ENCODE data around the gene NDUFA12. TPM values are rescaled to one million over a fixed set of nuclear protein-coding genes. Genes with fewer than 3 reads are reported as not detected.

Gene NDUFA12
- 100 to 1,000 TPM; 138 to 334 (median 193) TPM for total RNA-seq

DNA sequence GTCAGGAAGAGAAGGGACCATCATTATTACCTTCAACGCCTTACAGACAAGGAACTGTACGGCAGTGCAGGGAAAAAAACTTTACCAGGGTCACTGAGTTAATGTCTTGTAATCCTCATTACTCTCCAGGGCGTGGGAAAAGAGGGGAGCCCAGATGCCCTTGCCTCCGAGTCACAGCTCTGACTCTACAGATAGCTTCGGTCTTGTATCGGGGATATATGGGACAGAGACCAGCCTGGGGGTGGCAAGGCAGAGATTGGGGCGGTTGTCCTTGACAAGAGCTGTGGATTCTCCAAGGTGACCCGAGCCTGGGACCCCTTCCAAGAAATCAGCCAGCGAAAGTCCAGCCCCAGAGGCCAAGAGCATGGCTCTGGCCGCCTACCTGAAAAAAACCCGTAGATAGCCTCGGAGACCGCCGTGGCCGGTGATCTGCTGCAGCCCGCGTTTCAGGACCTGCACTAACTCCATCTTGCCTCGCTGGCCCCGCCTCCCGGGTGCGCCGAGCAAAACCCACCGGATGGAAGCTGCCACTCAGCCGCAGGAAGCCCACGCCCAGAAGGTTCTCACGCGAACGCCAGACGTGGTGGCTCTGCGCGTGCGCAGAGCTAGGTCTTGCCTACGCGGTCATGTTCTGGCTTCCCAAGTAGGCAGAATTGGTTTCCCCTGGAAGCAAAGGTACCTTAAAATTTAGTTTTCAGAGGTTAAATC, at the start of gene NDUFA12:
NDUFA12 (minus strand) TSS at position 485 of the 708 bp plus-strand sequence; CDS start at position 468, 17 bp downstream.
- peak within 1 kb of the TSS; percentile 71 to 99 (median 94) for H3K4me3 ChIP-seq
- peak within 1 kb of the TSS; percentile 76 to 84 for H3K27ac ChIP-seq
- WGBS, 10 experiments, result 0 to 2% (median 0%) methylated on average over 1 to 27 of the region's 34 CpGs; no CpG with 5 or more reads in 2 of the 10 experiments
- in situ Hi-C loops (cut with MboI; ENCODE audit: low pct_unique_long_range_greater_than_20kb in 2 of 9, low sequenced_read_pairs in 9 of 9, unreplicated experiment in 9 of 9), result no loop called here
- ATAC-seq (replicated peaks in 6 of 8), result peak; percentile 98 to 100 (median 100)
- H3K4me1 ChIP-seq (replicated peaks in 1 of 2), result peaks cover 3 to 4% of the 10 kb centered on the region in 2 donors

GRCh38 chr12:95051241-95051640, 47.7 kb upstream of the NDUFA12 start:
- H3K4me3 ChIP-seq, result no peak overlapping the region
- in situ Hi-C loops (cut with MboI; ENCODE audit: low pct_unique_long_range_greater_than_20kb in 2 of 9, low sequenced_read_pairs in 9 of 9, unreplicated experiment in 9 of 9), result no loop called here
- no peak overlapping the region for H3K27ac ChIP-seq
- no peaks in the 10 kb centered on the region for H3K4me1 ChIP-seq (replicated peaks in 1 of 2)
- 33 to 100% (median 95%) methylated on average over 1 to 4 of the region's 4 CpGs for WGBS, 10 experiments
- ATAC-seq (replicated peaks in 6 of 8), result peak in 2 of 8 experiments; percentile 86 to 90

- Histone ChIP-seq H3K4me1 (replicated peaks in 1 of 2) (no peaks in the 10 kb centered on the region), H3K4me3 (no peak overlapping the region), H3K27ac (no peak overlapping the region)
- 76 to 100% (median 95%) methylated on average over 1 to 2 of the region's 2 CpGs; no CpG with 5 or more reads in 2 of the 10 experiments for WGBS, 10 experiments
- in situ Hi-C loops (cut with MboI; ENCODE audit: low pct_unique_long_range_greater_than_20kb in 2 of 9, low sequenced_read_pairs in 9 of 9, unreplicated experiment in 9 of 9), result no loop called here
- ATAC-seq (replicated peaks in 6 of 8), result no peak
Observed at GRCh38 chr12:95037906-95038305, 34.4 kb upstream of the NDUFA12 start.

- H3K4me1 ChIP-seq (replicated peaks in 1 of 2), result no peaks in the 10 kb centered on the region
- in situ Hi-C loops (cut with MboI; ENCODE audit: low pct_unique_long_range_greater_than_20kb in 2 of 9, low sequenced_read_pairs in 9 of 9, unreplicated experiment in 9 of 9), result no loop called here
- no peak overlapping the region for H3K4me3 ChIP-seq
- WGBS, 10 experiments, result 0 to 100% (median 80%) methylated on average over 1 of the region's 1 CpG; no CpG with 5 or more reads in 1 of the 10 experiments
- H3K27ac ChIP-seq, result no peak overlapping the region
- peak in 3 of 8 experiments; percentile 49 to 87 (median 58) for ATAC-seq (replicated peaks in 6 of 8)
Observed at GRCh38 chr12:95034750-95035149, 31.3 kb upstream of the NDUFA12 start.

GRCh38 chr12:95022477-95022876, 19.0 kb upstream of the NDUFA12 start:
- Histone ChIP-seq H3K4me1 (replicated peaks in 1 of 2) (no peaks in the 10 kb centered on the region), H3K4me3 (no peak overlapping the region), H3K27ac (no peak overlapping the region)
- no peak for ATAC-seq (replicated peaks in 6 of 8)
- WGBS, 10 experiments, result 80 to 100% (median 100%) methylated on average over 1 to 2 of the region's 2 CpGs; no CpG with 5 or more reads in 7 of the 10 experiments
- in situ Hi-C loops (cut with MboI; ENCODE audit: low pct_unique_long_range_greater_than_20kb in 2 of 9, low sequenced_read_pairs in 9 of 9, unreplicated experiment in 9 of 9), result no loop called here

DNA sequence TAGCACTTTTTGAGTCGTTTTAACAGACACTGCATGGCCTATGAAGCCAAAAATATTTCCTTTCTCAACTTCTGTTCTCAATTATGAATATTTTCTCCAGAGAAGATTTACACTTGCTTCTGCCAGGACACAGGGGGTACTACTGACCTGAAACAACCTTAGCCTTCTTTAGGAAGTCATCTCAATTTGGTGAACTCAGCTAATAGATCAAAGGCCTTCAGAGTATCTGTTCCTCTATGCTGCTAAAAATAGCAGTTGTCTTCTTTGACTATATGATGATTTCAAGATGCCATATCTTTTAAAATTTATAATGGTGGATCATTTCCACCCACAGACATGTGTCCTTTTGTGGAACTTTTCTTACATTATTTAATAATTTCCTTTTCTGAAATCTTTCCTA, 14.0 kb upstream of the NDUFA12 start:
- Histone ChIP-seq H3K4me3 (no peak overlapping the region), H3K4me1 (replicated peaks in 1 of 2) (no peaks in the 10 kb centered on the region), H3K27ac (no peak overlapping the region)
- in situ Hi-C loops (cut with MboI; ENCODE audit: low pct_unique_long_range_greater_than_20kb in 2 of 9, low sequenced_read_pairs in 9 of 9, unreplicated experiment in 9 of 9), result no loop called here
- 0 to 85% (median 55%) methylated on average over 1 of the region's 1 CpG; no CpG with 5 or more reads in 3 of the 10 experiments for WGBS, 10 experiments
- no peak for ATAC-seq (replicated peaks in 6 of 8)

DNA sequence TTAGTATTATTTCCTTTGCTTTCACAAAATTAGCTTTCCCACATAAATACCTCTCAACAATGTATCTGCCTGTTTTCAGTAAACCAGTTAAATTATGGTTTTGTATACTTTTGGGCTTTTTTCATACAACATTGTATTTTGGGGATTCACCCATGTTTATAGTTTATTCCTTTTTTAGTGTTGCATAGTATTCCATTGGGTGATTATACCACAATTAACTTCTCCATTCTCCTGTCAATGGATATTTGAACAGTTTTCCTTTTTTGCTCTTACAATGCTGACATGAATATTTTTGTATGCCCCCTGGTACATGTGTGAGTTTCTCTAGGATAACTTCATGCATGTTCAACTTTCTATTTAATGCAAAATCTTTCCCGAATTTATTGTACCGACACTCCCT, 12.6 kb upstream of the NDUFA12 start:
- no peak for ATAC-seq (replicated peaks in 6 of 8)
- in situ Hi-C loops (cut with MboI; ENCODE audit: low pct_unique_long_range_greater_than_20kb in 2 of 9, low sequenced_read_pairs in 9 of 9, unreplicated experiment in 9 of 9), result no loop called here
- WGBS, 10 experiments, result 88 to 100% (median 100%) methylated on average over 1 to 2 of the region's 2 CpGs
- Histone ChIP-seq H3K4me1 (replicated peaks in 1 of 2) (no peaks in the 10 kb centered on the region), H3K27ac (no peak overlapping the region), H3K4me3 (no peak overlapping the region)

DNA sequence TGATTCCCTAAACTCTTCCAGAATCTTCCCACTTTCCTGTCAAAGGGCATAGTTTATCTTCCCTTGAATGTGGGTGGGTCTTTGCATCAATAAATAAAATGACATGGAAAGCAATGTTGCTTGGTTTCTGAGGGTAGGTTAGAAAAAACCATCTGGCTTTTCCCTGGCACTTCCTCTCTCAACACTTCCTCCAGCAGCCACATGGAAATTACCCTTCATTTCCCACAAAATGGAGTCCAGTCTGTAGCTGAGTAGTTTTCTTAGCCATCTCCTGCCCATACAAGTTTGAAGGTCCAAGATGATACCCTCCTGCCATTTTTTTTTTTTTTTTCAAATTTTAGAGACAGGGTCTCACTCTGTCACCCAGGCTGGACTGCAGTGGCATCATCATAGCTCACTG, 11.1 kb upstream of the NDUFA12 start:
- ATAC-seq (replicated peaks in 6 of 8), result no peak
- H3K4me3 ChIP-seq, result no peak overlapping the region
- H3K4me1 ChIP-seq (replicated peaks in 1 of 2), result no peaks in the 10 kb centered on the region
- in situ Hi-C loops (cut with MboI; ENCODE audit: low pct_unique_long_range_greater_than_20kb in 2 of 9, low sequenced_read_pairs in 9 of 9, unreplicated experiment in 9 of 9), result no loop called here
- no peak overlapping the region for H3K27ac ChIP-seq

GRCh38 chr12:95006206-95006605, 2.7 kb upstream of the NDUFA12 start:
- no peak overlapping the region for H3K27ac ChIP-seq
- no peak for ATAC-seq (replicated peaks in 6 of 8)
- H3K4me3 ChIP-seq, result no peak overlapping the region
- 44 to 100% (median 84%) methylated on average over 2 to 4 of the region's 4 CpGs for WGBS, 10 experiments
- in situ Hi-C loops (cut with MboI; ENCODE audit: low pct_unique_long_range_greater_than_20kb in 2 of 9, low sequenced_read_pairs in 9 of 9, unreplicated experiment in 9 of 9), result no loop called here
- peaks cover 3 to 4% of the 10 kb centered on the region in 2 donors for H3K4me1 ChIP-seq (replicated peaks in 1 of 2)

DNA sequence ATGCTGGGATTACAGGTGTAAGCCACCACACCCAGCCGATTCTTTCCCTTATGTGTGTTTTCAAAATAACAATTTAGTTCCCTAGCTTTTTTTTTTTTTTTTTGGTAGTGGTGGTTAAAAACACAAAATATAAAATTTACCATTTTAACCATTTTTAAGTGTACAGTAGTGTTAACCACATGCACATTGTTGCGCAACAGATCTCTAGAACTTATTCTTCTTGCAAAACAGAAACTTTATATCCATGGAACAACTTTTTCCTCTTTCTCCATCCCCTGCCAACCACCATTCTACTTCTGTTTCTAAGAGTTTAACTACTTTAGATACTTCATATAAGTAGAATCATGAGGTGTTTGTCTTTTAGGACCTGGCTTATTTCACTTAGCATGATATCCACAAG, 1.1 kb upstream of the NDUFA12 start:
- ATAC-seq (replicated peaks in 6 of 8), result no peak
- 58 to 100% (median 100%) methylated on average over 1 to 2 of the region's 2 CpGs for WGBS, 10 experiments
- Histone ChIP-seq H3K27ac (no peak overlapping the region), H3K4me3 (no peak overlapping the region), H3K4me1 (replicated peaks in 1 of 2) (peaks cover 3 to 4% of the 10 kb centered on the region in 2 donors)
- in situ Hi-C loops (cut with MboI; ENCODE audit: low pct_unique_long_range_greater_than_20kb in 2 of 9, low sequenced_read_pairs in 9 of 9, unreplicated experiment in 9 of 9), result no loop called here

DNA sequence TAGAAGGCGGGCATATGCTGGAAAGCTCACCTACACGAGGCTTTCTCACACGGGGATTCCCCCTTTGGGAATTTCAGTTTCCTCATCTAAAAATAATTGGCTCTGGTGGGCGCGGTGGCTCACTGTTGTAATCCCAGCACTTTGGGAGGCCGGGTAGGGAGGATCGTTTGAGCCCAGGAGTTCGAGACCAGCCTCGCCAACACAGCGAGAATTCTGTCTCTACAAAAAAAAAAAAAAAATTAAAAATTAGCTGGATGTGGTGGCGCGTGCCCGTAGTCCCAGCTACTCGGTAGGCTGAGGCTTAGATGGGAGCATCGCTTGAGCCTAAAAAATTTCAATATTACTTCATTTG, 400 bp upstream of the NDUFA12 start:
- H3K4me3 ChIP-seq, result peak overlapping the region; percentile 71 to 99 (median 94)
- peak in 6 of 8 experiments; percentile 1 to 5 (median 2) for ATAC-seq (replicated peaks in 6 of 8)
- H3K4me1 ChIP-seq (replicated peaks in 1 of 2), result peaks cover 3 to 4% of the 10 kb centered on the region in 2 donors
- in situ Hi-C loops (cut with MboI; ENCODE audit: low pct_unique_long_range_greater_than_20kb in 2 of 9, low sequenced_read_pairs in 9 of 9, unreplicated experiment in 9 of 9), result no loop called here
- peak overlapping the region; percentile 46 to 84 for H3K27ac ChIP-seq
- WGBS, 10 experiments, result 52 to 100% (median 76%) methylated on average over 3 to 15 of the region's 15 CpGs; no CpG with 5 or more reads in 4 of the 10 experiments

DNA sequence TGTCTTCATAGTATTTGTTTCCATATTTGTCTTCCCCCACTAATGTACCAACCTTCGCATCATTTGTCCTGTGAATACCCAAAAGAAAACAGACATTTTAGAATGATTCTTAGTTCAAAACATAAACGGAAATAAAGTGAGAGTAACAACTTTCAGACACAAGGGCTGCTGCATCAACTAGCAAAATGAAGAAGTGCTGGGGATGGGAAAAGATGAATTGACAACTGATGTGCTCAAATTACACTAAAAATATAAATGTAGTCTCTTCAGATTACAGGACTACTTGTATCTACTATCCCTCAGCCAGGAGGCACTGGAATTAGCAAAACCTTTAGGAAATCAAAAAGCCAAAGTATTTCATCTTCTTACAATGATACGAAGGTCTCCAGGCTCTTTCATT, 743 bp downstream of the NDUFA12 start:
- in situ Hi-C loops (cut with MboI; ENCODE audit: low pct_unique_long_range_greater_than_20kb in 2 of 9, low sequenced_read_pairs in 9 of 9, unreplicated experiment in 9 of 9), result no loop called here
- H3K4me1 ChIP-seq (replicated peaks in 1 of 2), result peaks cover 3 to 4% of the 10 kb centered on the region in 2 donors
- no peak for ATAC-seq (replicated peaks in 6 of 8)
- H3K4me3 ChIP-seq, result peak overlapping the region; percentile 71 to 99 (median 94)
- peak overlapping the region in 1 of 2 donors; percentile 76 for H3K27ac ChIP-seq
- WGBS, 10 experiments, result 0 to 75% (median 22%) methylated on average over 1 to 3 of the region's 3 CpGs

DNA sequence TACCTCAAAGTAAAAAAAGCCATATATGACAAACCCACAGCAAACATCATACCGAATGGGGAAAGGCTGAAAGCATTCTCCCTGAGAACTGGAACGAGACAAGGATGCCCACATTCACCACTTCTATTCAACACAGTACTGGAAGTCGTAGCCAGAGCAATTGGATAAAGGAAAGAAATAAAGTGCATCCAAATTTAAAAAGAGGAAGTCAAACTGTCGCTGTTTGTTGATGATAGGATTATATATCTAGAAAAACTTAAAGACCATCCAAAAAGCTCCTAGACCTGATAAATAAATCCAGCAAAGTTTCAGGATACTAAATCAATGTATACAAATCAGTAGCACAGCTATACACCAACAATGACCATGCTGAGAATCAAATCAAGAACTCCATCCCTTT, 5.2 kb downstream of the NDUFA12 start:
- Histone ChIP-seq H3K4me1 (replicated peaks in 1 of 2) (peaks cover 0 to 4% of the 10 kb centered on the region in 2 donors), H3K27ac (no peak overlapping the region), H3K4me3 (no peak overlapping the region)
- 42 to 100% (median 89%) methylated on average over 1 to 4 of the region's 4 CpGs for WGBS, 10 experiments
- in situ Hi-C loops (cut with MboI; ENCODE audit: low pct_unique_long_range_greater_than_20kb in 2 of 9, low sequenced_read_pairs in 9 of 9, unreplicated experiment in 9 of 9), result no loop called here
- ATAC-seq (replicated peaks in 6 of 8), result no peak

- no peak overlapping the region for H3K4me3 ChIP-seq
- H3K4me1 ChIP-seq (replicated peaks in 1 of 2), result peaks cover 0 to 4% of the 10 kb centered on the region in 2 donors
- no peak for ATAC-seq (replicated peaks in 6 of 8)
- in situ Hi-C loops (cut with MboI; ENCODE audit: low pct_unique_long_range_greater_than_20kb in 2 of 9, low sequenced_read_pairs in 9 of 9, unreplicated experiment in 9 of 9), result no loop called here
- no peak overlapping the region for H3K27ac ChIP-seq
Observed at GRCh38 chr12:94997726-94998125, 5.8 kb downstream of the NDUFA12 start.

Data from motor neuron (in vitro differentiated cells).